HG03469 (cell line): ENCODE results near the gene CSMD2.

Experiments
- ATAC-seq: cut with Tn5 transposase; IDR thresholded peaks from one replicate; pipeline ENCODE4 v1.9.1; 2021; ENCODE audit warnings: mild to moderate bottlenecking, moderate library complexity, moderate number of reproducible peaks; ENCODE audit not compliant: unreplicated experiment

Gene CSMD2

GRCh38 chr1:33703464-33703863 lies 461.6 kb downstream of the CSMD2 start:
- no peak for ATAC-seq

- ATAC-seq = no peak
Measured at GRCh38 chr1:33698361-33699035, 466.5 kb downstream of the CSMD2 start.

GRCh38 chr1:33697816-33698215 lies 467.2 kb downstream of the CSMD2 start:
- ATAC-seq = no peak

- ATAC-seq = no peak
Measured at GRCh38 chr1:33696962-33697361, 468.1 kb downstream of the CSMD2 start.

GRCh38 chr1:33696311-33696710 lies 468.7 kb downstream of the CSMD2 start:
- no peak for ATAC-seq

- no peak for ATAC-seq
Measured at GRCh38 chr1:33692206-33693188, 472.5 kb downstream of the CSMD2 start.

GRCh38 chr1:33687000-33687399 lies 478.0 kb downstream of the CSMD2 start:
- ATAC-seq = no peak

GRCh38 chr1:33686551-33686950 lies 478.5 kb downstream of the CSMD2 start:
- ATAC-seq = no peak

- no peak for ATAC-seq
Measured at GRCh38 chr1:33685256-33685655, 479.8 kb downstream of the CSMD2 start.

GRCh38 chr1:33684396-33685179 lies 480.4 kb downstream of the CSMD2 start:
- ATAC-seq = no peak

- ATAC-seq = no peak
Measured at GRCh38 chr1:33683913-33684312, 481.1 kb downstream of the CSMD2 start.

- no peak for ATAC-seq
Measured at GRCh38 chr1:33682371-33682770, 482.7 kb downstream of the CSMD2 start.

- ATAC-seq = no peak
Measured at GRCh38 chr1:33680281-33680840, 484.7 kb downstream of the CSMD2 start.

- ATAC-seq = no peak
Measured at GRCh38 chr1:33670567-33670966, 494.5 kb downstream of the CSMD2 start.

GRCh38 chr1:33668695-33669094 lies 496.3 kb downstream of the CSMD2 start:
- ATAC-seq = no peak

- ATAC-seq = no peak
Measured at GRCh38 chr1:33667386-33668282, 497.4 kb downstream of the CSMD2 start.

- ATAC-seq = no peak
Measured at GRCh38 chr1:33666616-33667015, 498.4 kb downstream of the CSMD2 start.

- no peak for ATAC-seq
Measured at GRCh38 chr1:33661811-33662454, 503.1 kb downstream of the CSMD2 start.

GRCh38 chr1:33660956-33661355 lies 504.1 kb downstream of the CSMD2 start:
- no peak for ATAC-seq
